ENCODE data around the gene CAMK2B.

Gene CAMK2B

GRCh38 chr7:44308596-44309270 is 16.7 kb downstream of the CAMK2B start:
- DNase-seq (ENCODE audit: low read depth in 3 of 3), result no peak

DNA sequence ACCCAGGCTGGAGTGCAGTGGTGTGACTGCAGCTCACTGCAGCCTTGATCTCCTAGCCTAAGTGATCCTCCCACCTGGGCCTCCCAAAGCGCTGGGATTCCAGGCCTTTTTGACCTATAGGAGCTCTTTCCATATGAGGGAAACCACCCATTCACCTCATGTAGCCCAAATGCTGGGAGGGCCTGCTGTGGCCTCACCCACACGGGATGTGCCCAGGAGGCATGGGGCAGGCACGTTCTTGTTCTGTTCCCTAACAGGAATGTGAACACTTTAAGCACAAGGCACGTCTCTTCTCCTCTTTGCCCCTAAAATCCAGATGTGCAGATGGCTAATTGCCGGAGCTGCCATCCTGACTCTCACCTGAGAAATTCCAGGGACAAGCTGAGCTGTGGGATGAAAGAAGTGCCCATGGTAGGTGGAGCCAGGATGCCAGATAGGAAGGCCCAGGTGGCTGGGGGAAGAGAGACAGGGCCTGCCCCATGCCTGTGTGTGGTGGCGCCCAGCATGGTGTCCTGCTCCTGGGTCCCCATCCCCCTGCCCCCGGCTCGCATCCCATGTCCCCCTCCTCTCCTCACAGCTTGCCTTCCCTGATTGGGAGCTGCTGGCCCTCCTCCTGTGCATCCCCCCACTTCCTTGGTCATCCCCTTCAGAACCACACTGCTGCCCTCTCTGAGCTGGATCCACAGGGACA is 17.3 kb downstream of the CAMK2B start:
- no peak for DNase-seq (ENCODE audit: low read depth in 3 of 3)

DNA sequence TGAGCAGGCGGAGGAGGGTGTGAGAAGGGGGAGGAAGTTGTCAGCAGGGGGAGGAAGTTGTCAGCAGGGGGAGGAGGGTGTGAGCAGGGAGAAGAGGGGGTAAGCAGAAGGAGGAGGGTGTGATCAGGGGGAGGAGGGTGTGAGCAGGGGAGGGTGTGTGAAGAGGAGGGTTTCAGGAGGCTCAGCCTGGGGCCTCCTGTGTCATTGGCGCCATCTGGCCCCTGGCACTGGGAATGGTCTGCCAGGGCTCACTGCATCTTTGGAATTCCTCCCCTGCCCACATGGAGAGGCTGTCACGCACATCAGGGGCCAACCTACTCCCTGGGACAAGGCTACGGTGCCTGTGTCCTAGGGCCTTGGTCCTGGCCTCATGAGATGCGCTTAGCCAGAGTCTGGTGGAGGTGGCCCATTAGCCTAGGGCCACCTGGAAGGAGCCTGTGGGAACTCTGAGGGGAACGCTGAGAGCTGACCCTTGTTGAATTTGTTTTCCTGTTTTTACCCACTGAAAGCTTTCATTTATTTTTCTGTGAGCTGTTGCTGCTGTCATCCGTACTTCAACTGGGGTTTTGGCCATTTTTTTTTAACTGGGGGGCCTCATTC is 18.0 kb downstream of the CAMK2B start:
- DNase-seq (ENCODE audit: low read depth in 3 of 3), result no peak

DNA sequence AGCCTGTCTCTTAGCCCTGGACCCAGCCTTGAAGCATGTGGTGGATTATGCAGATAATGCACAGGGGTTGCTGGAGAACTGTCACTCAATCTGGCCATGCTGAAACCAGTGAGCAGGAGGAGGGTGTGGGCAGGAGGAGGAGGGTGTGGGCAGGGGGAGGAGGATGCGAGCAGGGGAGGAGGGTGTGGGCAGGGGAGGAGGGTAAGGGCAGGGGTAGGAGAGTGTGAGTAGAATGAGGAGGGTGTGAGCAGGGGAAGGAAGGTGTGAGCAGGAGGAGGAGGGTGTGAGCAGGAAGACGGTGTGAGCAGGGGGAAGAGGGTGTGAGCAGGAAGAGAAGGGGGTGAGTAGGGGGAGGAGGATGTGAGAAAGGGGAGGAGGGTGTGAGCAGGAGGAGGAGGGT is 18.8 kb downstream of the CAMK2B start:
- no peak for DNase-seq (ENCODE audit: low read depth in 3 of 3)

- DNase-seq (ENCODE audit: low read depth in 3 of 3), result no peak
Measured at GRCh38 chr7:44305564-44306507, 19.6 kb downstream of the CAMK2B start.

DNA sequence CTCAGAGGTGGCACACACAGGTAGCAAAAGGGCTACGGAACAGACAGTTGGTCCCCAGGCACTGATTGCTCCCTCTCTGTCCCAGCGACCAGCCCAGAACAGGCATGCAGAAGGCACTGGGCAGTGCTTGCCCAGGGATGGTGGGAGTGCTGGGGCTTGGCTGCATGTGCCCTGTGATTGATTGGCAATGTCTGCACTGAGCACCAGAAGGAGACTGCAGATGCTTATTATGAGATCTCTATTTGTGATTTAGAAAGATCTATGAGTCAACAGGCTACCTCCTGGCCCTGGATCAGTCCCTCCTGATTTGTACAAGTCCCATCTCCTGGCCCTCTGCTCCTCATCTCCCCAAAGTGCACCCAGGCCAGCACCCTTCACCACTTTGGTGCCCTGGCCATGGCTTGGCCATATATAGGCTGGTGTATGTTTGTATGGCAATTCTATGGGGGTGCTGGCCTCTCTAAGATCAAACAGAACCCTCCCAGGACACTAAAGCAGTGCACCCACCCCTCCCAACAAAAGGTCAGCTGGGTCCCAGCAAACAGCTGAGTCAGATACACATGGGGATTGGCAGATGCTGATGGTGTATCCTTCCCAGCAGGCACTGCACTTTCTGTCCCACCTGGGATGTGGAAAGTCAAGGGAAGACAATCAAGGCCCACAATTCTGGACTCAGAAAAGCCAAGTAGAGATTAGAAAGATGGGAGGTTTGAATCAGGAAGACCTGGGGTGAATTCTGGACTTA is 30.9 kb downstream of the CAMK2B start:
- DNase-seq (ENCODE audit: low read depth in 3 of 3), result no peak

DNA sequence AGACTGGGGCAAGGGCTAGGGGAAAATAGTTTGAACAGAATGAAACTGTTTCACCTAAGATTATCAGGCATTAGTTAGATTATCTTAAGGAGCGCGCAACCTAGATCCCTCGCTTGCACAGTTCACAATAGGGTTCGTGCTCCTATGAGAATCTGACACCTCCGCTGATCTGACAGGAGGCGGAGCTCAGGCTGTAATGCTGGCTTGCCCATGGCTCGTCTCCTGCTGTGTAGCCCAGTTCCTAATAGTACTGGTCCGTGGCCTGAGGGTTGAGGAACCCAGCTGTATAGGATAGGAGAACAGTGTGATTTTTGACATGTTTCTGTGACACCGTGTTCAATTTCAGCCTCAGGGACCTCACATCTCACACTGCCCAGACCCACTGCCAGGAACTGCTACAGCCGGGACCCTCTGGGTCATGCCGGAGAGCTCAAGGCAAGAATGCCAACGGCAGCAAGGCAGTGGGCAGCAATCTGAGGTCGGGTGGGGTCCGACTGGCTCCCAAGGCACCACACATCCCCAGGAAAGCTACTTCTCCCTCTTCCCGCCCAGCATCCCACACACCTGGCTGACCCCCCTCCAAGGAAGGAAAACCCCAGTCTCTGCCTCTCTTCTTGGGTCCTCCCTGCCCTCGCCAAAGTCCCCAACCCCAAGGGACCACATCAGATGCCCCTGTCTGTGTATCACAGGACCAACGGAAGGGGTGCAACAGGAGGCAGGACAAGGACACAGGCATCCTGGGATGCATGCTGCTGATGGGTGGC is 31.7 kb downstream of the CAMK2B start:
- DNase-seq (ENCODE audit: low read depth in 3 of 3), result no peak

- no peak for DNase-seq (ENCODE audit: low read depth in 3 of 3)
Measured at GRCh38 chr7:44292876-44293560, 32.4 kb downstream of the CAMK2B start.

DNA sequence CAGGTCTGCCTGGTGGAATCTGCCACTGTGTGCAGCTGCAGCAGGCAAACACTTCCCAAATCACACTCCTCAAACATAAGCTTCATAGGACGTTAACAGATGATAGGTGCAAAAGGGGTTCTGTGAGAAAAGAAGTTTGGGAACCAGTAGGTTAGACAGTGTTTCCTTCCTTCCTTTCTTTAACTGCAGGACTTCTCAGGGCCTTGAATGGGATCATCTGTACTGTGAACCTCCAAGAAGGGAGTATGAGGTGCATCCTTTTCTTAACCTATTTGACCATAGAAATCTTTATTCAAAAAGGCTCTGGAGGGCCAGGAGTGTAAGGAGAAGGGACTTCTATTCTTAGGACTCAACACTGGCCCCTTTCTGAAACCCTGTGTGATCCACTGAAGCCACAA is 33.0 kb downstream of the CAMK2B start:
- DNase-seq (ENCODE audit: low read depth in 3 of 3), result no peak

- DNase-seq (ENCODE audit: low read depth in 3 of 3), result no peak
Measured at GRCh38 chr7:44291733-44292419, 33.5 kb downstream of the CAMK2B start.

- DNase-seq (ENCODE audit: low read depth in 3 of 3), result no peak
Measured at GRCh38 chr7:44291066-44291732, 34.2 kb downstream of the CAMK2B start.

GRCh38 chr7:44290252-44290620 is 35.2 kb downstream of the CAMK2B start:
- DNase-seq (ENCODE audit: low read depth in 3 of 3), result no peak

GRCh38 chr7:44289341-44290251 is 35.8 kb downstream of the CAMK2B start:
- no peak for DNase-seq (ENCODE audit: low read depth in 3 of 3)

DNA sequence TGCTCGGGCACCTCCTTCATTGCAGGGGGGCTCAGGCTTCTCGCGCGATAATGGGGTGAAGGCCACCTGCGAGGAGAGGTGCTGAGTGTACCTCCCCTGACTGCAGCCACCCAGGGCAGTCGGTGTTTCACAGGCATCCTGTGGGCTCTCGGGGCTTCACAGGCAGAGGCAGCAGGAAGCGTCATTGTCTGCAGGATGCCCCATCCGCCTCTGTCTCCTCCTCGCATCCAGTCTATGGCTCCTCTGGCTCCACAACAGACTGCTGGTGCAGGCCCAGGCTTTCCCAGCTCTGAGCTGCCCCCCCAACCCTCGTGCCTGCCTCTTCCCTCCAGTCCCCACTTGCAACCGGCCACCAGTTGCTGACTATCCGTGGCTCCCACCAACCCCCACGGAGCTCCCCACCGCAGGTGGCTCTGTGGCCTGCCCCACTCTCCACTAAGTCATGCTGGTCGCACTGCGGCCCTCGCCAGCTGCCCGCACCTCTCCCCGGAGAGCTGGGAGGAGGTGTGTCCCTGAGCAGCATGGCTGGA is 36.5 kb downstream of the CAMK2B start:
- no peak for DNase-seq (ENCODE audit: low read depth in 3 of 3)

DNA sequence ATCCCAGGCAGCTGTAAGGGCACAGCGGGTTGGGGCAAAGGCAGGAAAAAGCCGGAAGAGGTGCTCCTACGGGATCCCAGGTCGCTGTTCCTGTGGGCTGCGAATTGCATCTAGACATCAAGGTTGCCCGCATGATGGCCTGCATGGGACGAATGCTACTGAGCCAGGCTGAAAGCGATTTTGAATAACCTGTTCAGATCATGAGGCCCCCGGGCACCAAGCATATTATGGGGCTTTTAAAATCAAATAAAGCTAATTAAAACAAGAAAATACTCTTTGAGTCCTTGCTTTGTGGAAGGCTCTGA is 37.1 kb downstream of the CAMK2B start:
- DNase-seq (ENCODE audit: low read depth in 3 of 3), result no peak

DNA sequence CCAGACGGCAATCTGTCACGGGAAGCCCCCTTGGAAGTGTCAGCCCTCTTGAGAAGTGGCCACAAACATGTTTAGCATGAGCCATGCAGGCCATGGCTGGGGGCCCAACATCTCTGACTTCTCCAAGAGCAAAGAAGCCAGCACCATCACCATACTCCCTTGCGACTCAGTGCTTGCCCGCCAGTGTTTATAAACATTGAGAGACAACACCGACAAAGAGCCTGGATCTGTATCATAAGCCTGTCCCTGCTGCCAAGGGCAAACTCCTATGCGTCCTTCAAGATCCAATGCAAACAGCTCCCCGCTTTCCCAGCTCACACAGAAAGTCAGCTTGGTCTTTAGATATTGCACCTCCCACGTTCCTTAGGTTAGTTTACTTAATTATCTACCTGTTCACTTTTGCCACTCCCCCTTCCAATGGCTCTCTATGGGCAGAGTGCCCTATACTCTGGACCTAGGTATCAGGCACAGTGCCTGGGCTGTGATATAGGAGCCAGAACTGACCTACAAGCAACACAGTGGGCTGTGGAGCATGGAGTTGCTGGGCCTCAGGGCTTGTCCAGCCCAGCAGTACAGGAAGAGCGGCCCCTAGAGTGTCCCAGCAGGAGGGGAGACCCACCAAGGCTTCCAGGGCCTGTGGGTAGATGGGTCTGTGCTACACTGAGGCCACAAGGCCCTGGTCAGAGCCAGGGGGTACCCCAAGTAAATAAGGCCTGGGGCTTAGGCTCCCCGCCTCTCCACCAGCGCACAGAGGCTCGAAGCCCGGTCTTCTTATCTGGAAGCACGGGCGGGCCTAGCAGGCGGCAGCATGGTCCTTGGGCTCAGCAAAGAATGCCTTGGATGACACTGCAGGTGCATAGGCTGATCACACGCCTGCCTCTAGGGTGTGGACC is 37.7 kb downstream of the CAMK2B start:
- DNase-seq (ENCODE audit: low read depth in 3 of 3), result no peak
